Activated CD8-positive, alpha-beta memory T cell treated with anti-CD3 and anti-CD28 coated beads for 4 hours (primary cell): ENCODE results near the gene ABCA4.
"Not testable (repeated sequence)": the region's sequence is repeated elsewhere in the genome, so short reads cannot be mapped to it uniquely, and the experiment has no call there.

Experiments used
- DNase-seq, 2 donors: peaks; one replicate each; pipeline ENCODE4 v3.0.0-alpha.2; 2020; ENCODE audit warnings: low read depth in 2 of 2

Gene ABCA4

GRCh38 chr1:94120991-94121390, at the start of gene ABCA4:
TSS of gene ABCA4 (minus strand) at chr1:94121148. CDS start at chr1:94121045, 103 bp downstream.
- DNase-seq: no peak

- no peak for DNase-seq
Measured at GRCh38 chr1:94169126-94169525, 48.2 kb upstream of the ABCA4 start.

GRCh38 chr1:94165843-94166242, 44.9 kb upstream of the ABCA4 start:
- DNase-seq: no peak

- not testable (repeated sequence) for DNase-seq
Measured at GRCh38 chr1:94164885-94165284, 43.9 kb upstream of the ABCA4 start.

GRCh38 chr1:94164121-94164520, 43.2 kb upstream of the ABCA4 start:
- not testable (repeated sequence) for DNase-seq

- not testable (repeated sequence) for DNase-seq
Measured at GRCh38 chr1:94163249-94163648, 42.3 kb upstream of the ABCA4 start.

GRCh38 chr1:94160811-94161210, 39.9 kb upstream of the ABCA4 start:
- no peak for DNase-seq

- DNase-seq: no peak
Measured at GRCh38 chr1:94156096-94156625, 35.2 kb upstream of the ABCA4 start.

- no peak for DNase-seq
Measured at GRCh38 chr1:94154989-94155388, 34.0 kb upstream of the ABCA4 start.

GRCh38 chr1:94153133-94153532, 32.2 kb upstream of the ABCA4 start:
- DNase-seq: no peak

- DNase-seq: not testable (repeated sequence)
Measured at GRCh38 chr1:94149166-94149565, 28.2 kb upstream of the ABCA4 start.

GRCh38 chr1:94146273-94146672, 25.3 kb upstream of the ABCA4 start:
- no peak for DNase-seq

GRCh38 chr1:94144836-94145235, 23.9 kb upstream of the ABCA4 start:
- no peak for DNase-seq

- no peak for DNase-seq
Measured at GRCh38 chr1:94143809-94144176, 22.8 kb upstream of the ABCA4 start.

GRCh38 chr1:94143173-94143808, 22.3 kb upstream of the ABCA4 start:
- DNase-seq: no peak

- DNase-seq: no peak
Measured at GRCh38 chr1:94142583-94142982, 21.6 kb upstream of the ABCA4 start.

GRCh38 chr1:94142022-94142421, 21.1 kb upstream of the ABCA4 start:
- DNase-seq: no peak

GRCh38 chr1:94132111-94132510, 11.2 kb upstream of the ABCA4 start:
- DNase-seq: no peak

GRCh38 chr1:94130851-94131595, 10.1 kb upstream of the ABCA4 start:
- DNase-seq: no peak

GRCh38 chr1:94126651-94127050, 5.7 kb upstream of the ABCA4 start:
- no peak for DNase-seq

GRCh38 chr1:94125551-94126514, 4.9 kb upstream of the ABCA4 start:
- no peak for DNase-seq

GRCh38 chr1:94124538-94124937, 3.6 kb upstream of the ABCA4 start:
- no peak for DNase-seq
